GM23338 (cell line): Measurements from ENCODE around the gene MYLK3. TPM values are rescaled to one million over a fixed set of nuclear protein-coding genes. Genes with fewer than 3 reads are reported as not detected.

ENCODE experiments used
- ATAC-seq: fragments of 200-7000 bp; cut with Tn5 transposase; 3 replicates; pipeline ENCODE4 v1.9.1; 2020
- DNase-seq: peaks from one replicate; pipeline ENCODE4 v3.0.0-alpha.2; 2015; ENCODE audit warnings: low spot score
- H2AFZ ChIP-seq: fragments of 200-600 bp; sonication (generic); 2 replicates; pipeline ENCODE4 v1.8.0; 2016; ENCODE audit warnings: antibody characterized with exemption, mild to moderate bottlenecking, moderate library complexity
- H3F3A ChIP-seq: fragments of 200-600 bp; sonication (generic); replicated peaks from 2 replicates; pipeline ENCODE4 v1.8.0; 2017; ENCODE audit warnings: antibody characterized with exemption, mixed run types, low read depth
- H3K27ac ChIP-seq: fragments of 200-600 bp; sonication (generic); 2 replicates; pipeline ENCODE4 v1.6.1; 2016; ENCODE audit warnings: low read depth
- H3K27me3 ChIP-seq: fragments of 200-600 bp; sonication (generic); 2 replicates; pipeline ENCODE4 v1.8.0; 2016; ENCODE audit warnings: mild to moderate bottlenecking, mixed run types, moderate library complexity; ENCODE audit not compliant: insufficient read depth
- H3K36me3 ChIP-seq: fragments of 200-600 bp; sonication (generic); 2 replicates; pipeline ENCODE4 v1.8.0; 2016; ENCODE audit warnings: mild to moderate bottlenecking; ENCODE audit not compliant: insufficient read depth
- H3K4me1 ChIP-seq: fragments of 200-600 bp; sonication (generic); 2 replicates; pipeline ENCODE4 v1.8.0; 2016; ENCODE audit warnings: mild to moderate bottlenecking, moderate library complexity; ENCODE audit not compliant: insufficient read depth
- H3K4me2 ChIP-seq: fragments of 200-600 bp; sonication (generic); 2 replicates; pipeline ENCODE4 v1.7.1; 2017; ENCODE audit warnings: mixed run types
- H3K4me3 ChIP-seq: fragments of 200-600 bp; sonication (generic); 2 replicates; pipeline ENCODE4 v1.6.1; 2016; ENCODE audit warnings: mixed run types
- H3K79me2 ChIP-seq: fragments of 200-600 bp; sonication (generic); replicated peaks from 2 replicates; pipeline ENCODE4 v1.8.0; 2017; ENCODE audit warnings: mild to moderate bottlenecking; ENCODE audit not compliant: insufficient read depth
- H3K9me2 ChIP-seq: fragments of 200-600 bp; sonication (generic); 2 replicates; pipeline ENCODE4 v1.8.0; 2017; ENCODE audit not compliant: insufficient read depth
- H4K20me1 ChIP-seq: fragments of 200-600 bp; sonication (generic); replicated peaks from 2 replicates; pipeline ENCODE4 v1.8.0; 2017; ENCODE audit warnings: mild to moderate bottlenecking; ENCODE audit not compliant: insufficient read depth
- H3K27ac Mint-ChIP-seq: 2 replicates; pipeline ENCODE4 v1.8.0; 2020; ENCODE audit warnings: inconsistent platforms, mild to moderate bottlenecking, moderate library complexity, mixed read lengths
- H3K27me3 Mint-ChIP-seq: 3 replicates; pipeline ENCODE4 v1.8.0; 2022; ENCODE audit warnings: low read depth, mild to moderate bottlenecking, moderate library complexity, mixed read lengths, inconsistent platforms; ENCODE audit not compliant: insufficient read depth, poor library complexity
- H3K36me3 Mint-ChIP-seq: 3 replicates; pipeline ENCODE4 v1.8.0; 2021; ENCODE audit warnings: low read depth, mild to moderate bottlenecking, inconsistent platforms, moderate library complexity, mixed read lengths
- H3K4me1 Mint-ChIP-seq: 3 replicates; pipeline ENCODE4 v1.8.0; 2020; ENCODE audit warnings: mild to moderate bottlenecking, inconsistent platforms, mixed read lengths
- H3K4me3 Mint-ChIP-seq: 3 replicates; pipeline ENCODE4 v1.8.0; 2021; ENCODE audit warnings: moderate library complexity, mild to moderate bottlenecking, inconsistent platforms, mixed read lengths
- H3K9me3 Mint-ChIP-seq: 3 replicates; pipeline ENCODE4 v1.8.0; 2020; ENCODE audit warnings: moderate library complexity, mild to moderate bottlenecking, inconsistent platforms, mixed read lengths
- ETS1 ChIP-seq: IDR thresholded peaks from 2 replicates; pipeline ENCODE4 v1.6.1; 2016; ENCODE audit warnings: antibody characterized with exemption
- NANOG ChIP-seq: IDR thresholded peaks from 2 replicates; pipeline ENCODE4 v1.6.1; 2016; ENCODE audit warnings: antibody characterized with exemption, borderline replicate concordance
- POLR2AphosphoS5 ChIP-seq: IDR thresholded peaks from 2 replicates; pipeline ENCODE4 v1.6.1; 2016; ENCODE audit warnings: antibody characterized with exemption, low read depth
- STAT1 ChIP-seq: IDR thresholded peaks from one replicate; pipeline ENCODE4 v1.6.1; 2016; ENCODE audit warnings: antibody characterized with exemption; ENCODE audit not compliant: unreplicated experiment
- ZNF114 ChIP-seq: fragments of 250-450 bp; sonication (Bioruptor Pico); IDR thresholded peaks from 2 replicates; pipeline ENCODE4 v1.5.0; 2020; ENCODE audit warnings: mild to moderate bottlenecking, moderate library complexity
- ZNF331 ChIP-seq: fragments of 250-450 bp; sonication (Bioruptor Pico); IDR thresholded peaks from 2 replicates; pipeline ENCODE4 v1.5.0; 2020; ENCODE audit warnings: low read depth, mild to moderate bottlenecking, moderate library complexity
- ZNF462 ChIP-seq: fragments of 250-450 bp; sonication (Bioruptor Pico); IDR thresholded peaks from 2 replicates; pipeline ENCODE4 v1.5.0; 2020; ENCODE audit warnings: mild to moderate bottlenecking, moderate library complexity
- polyA plus RNA-seq: library from polyadenylated mRNA; unstranded; fragments of >200 nt; fragmentation: Nextera tagmentation; extraction: Ambion mirVana; gene quantifications from 2 replicates; pipeline ENCODE4 v1.2.1, GENCODE V29; 2016
- total RNA-seq: library from RNA; depleted of rRNA; stranded (reverse); fragments of >200 nt; shearing (Covaris generic); gene quantifications from 2 replicates; pipeline ENCODE4 v1.2.3, GENCODE V29; 2014

Gene MYLK3
- total and polyA plus RNA-seq, 2 experiments from 2014 or later = 0.18 to 0.63 TPM

- TF ChIP-seq ZNF462 (CRISPR knock-in tag) (no peak), ZNF114 (CRISPR knock-in tag) (no peak), STAT1 (no peak)
These were observed 39.8 kb upstream of the MYLK3 start (continued) for GRCh38 chr16:46787909-46788308.

GRCh38 chr16:46785076-46785845 lies 37.1 kb upstream of the MYLK3 start:
- Histone ChIP-seq H3F3A (no peaks in the 10 kb centered on the region), H3K27me3 (no peaks in the 10 kb centered on the region), H3K36me3 (no peaks in the 10 kb centered on the region), H4K20me1 (no peaks in the 10 kb centered on the region), H3K4me1 (peaks cover 31% of the 10 kb centered on the region), H2AFZ (peak overlapping the region; percentile 70), H3K27ac (peak overlapping the region; percentile 90), H3K4me2 (peak overlapping the region; percentile 58), H3K79me2 (no peaks in the 10 kb centered on the region), H3K9me2 (no peaks in the 10 kb centered on the region), H3K4me3 (no peak overlapping the region)
- peaks cover 25% of the 10 kb centered on the region for H3K4me1 Mint-ChIP-seq
- H3K27me3 Mint-ChIP-seq = no peaks in the 10 kb centered on the region
- H3K4me3 Mint-ChIP-seq = no peak overlapping the region
- peaks cover 5% of the 10 kb centered on the region for H3K36me3 Mint-ChIP-seq
- peaks cover 10% of the 10 kb centered on the region for H3K9me3 Mint-ChIP-seq
- TF ChIP-seq ETS1 = no peak
- no peak for TF ChIP-seq ZNF114 (CRISPR knock-in tag)
- TF ChIP-seq POLR2AphosphoS5 = no peak
- no peak for TF ChIP-seq ZNF462 (CRISPR knock-in tag)
- TF ChIP-seq NANOG = no peak
- TF ChIP-seq STAT1 = no peak
- TF ChIP-seq ZNF331 (CRISPR knock-in tag) = no peak
- peak overlapping the region; percentile 83 for H3K27ac Mint-ChIP-seq
- DNase-seq (peak; percentile 39), ATAC-seq (no peak)
